HepG2 (cell line): ENCODE results near the gene FAM222A. TPM values are rescaled to one million over a fixed set of nuclear protein-coding genes. Genes with fewer than 3 reads are reported as not detected.

ENCODE experiments used
- ATAC-seq: fragments of 200-7000 bp; cut with Tn5 transposase; 3 replicates; pipeline ENCODE4 v1.9.1; 2020; ENCODE audit warnings: mild to moderate bottlenecking, moderate library complexity
- BruUV-seq: library from RNA; stranded (reverse); fragments of 400-500 nt; replicated peaks from 2 replicates; lab custom pipeline; 2021; lab: Mats Ljungman, UMichigan
- CTCF ChIA-PET: fragments of 300-600 bp; formaldehyde crosslinking; extraction: SDS; loops from one replicate; lab custom pipeline; 2021; ENCODE audit warnings: low total read pairs, inconsistent platforms, low intra/inter-chr PET ratio; lab: Yijun Ruan, JAX
- POLR2A ChIA-PET: fragments of 350-600 bp; sonication (Branson Sonifier 250); formaldehyde crosslinking; loops from one replicate; lab custom pipeline; 2020; ENCODE audit warnings: antibody characterized with exemption, inconsistent platforms; lab: Yijun Ruan, JAX
- DNase-seq: peaks from one replicate; pipeline ENCODE4 v3.0.0-alpha.2; 2015; ENCODE audit warnings: low spot score
- FAIRE-seq: peaks from 3 replicates; lab custom pipeline; 2011; peaks lifted over from hg19 to GRCh38; lab: Jason Lieb, UNC
- H2AFZ ChIP-seq: one replicate; pipeline ENCODE4 v1.6.1; 2011; ENCODE audit warnings: low read length, inconsistent platforms
- H3K27ac ChIP-seq: fragments of 300-600 bp; 3 replicates; pipeline ENCODE4 v1.8.0; 2011; ENCODE audit warnings: mixed run types, mild to moderate bottlenecking, mixed read lengths, low read length, inconsistent platforms; ENCODE audit not compliant: insufficient read depth; ENCODE audit errors: extremely low read length
- H3K27me3 ChIP-seq, 2 experiments: fragments of 200-600 bp in 1 of 2; 2 replicates in 1 of 2; 3 replicates in 1 of 2; pipeline versions ENCODE4 v1.6.0 to v1.8.0; 2011; ENCODE audit warnings: low read length in 2 of 2, mild to moderate bottlenecking in 2 of 2, moderate library complexity in 2 of 2, inconsistent platforms in 1 of 2; ENCODE audit not compliant: insufficient read depth in 2 of 2, control insufficient read depth in 1 of 2
- H3K36me3 ChIP-seq, 2 experiments: fragments of 200-600 bp in 1 of 2; replicated peaks in 1 of 2; 2 replicates in 1 of 2; 3 replicates in 1 of 2; pipeline versions ENCODE4 v1.5.1 to v1.8.0; 2011; ENCODE audit warnings: low read length in 2 of 2, inconsistent platforms in 1 of 2; ENCODE audit not compliant: insufficient read depth in 2 of 2, control insufficient read depth in 1 of 2
- H3K4me1 ChIP-seq: 2 replicates; pipeline ENCODE4 v1.5.1; 2012; ENCODE audit warnings: low read length, inconsistent platforms; ENCODE audit not compliant: insufficient read depth
- H3K4me2 ChIP-seq: 2 replicates; pipeline ENCODE4 v1.6.0; 2011; ENCODE audit warnings: low read depth, low read length, inconsistent platforms
- H3K4me3 ChIP-seq, 3 experiments: fragments of 200-600 bp in 1 of 3; sonication (generic), shearing (Covaris generic) in 1 of 3; replicated peaks in 1 of 3; 2 replicates each; pipeline ENCODE4 v1.5.1; 2011 to 2016; ENCODE audit warnings: low read length in 3 of 3, inconsistent platforms in 2 of 3, low read depth in 2 of 3, mild to moderate bottlenecking in 2 of 3, control low read depth in 1 of 3, mixed read lengths in 1 of 3; ENCODE audit not compliant: insufficient read depth in 1 of 3
- H3K79me2 ChIP-seq: one replicate; pipeline ENCODE4 v1.6.1; 2011; ENCODE audit warnings: low read length, inconsistent platforms; ENCODE audit not compliant: insufficient read depth
- H3K9ac ChIP-seq: 2 replicates; pipeline ENCODE4 v1.6.0; 2011; ENCODE audit warnings: mild to moderate bottlenecking, low read depth, low read length, inconsistent platforms; ENCODE audit not compliant: insufficient read depth
- H3K9me3 ChIP-seq: 2 replicates; pipeline ENCODE4 v1.5.1; 2012; ENCODE audit warnings: mild to moderate bottlenecking, low read length
- H4K20me1 ChIP-seq: 2 replicates; pipeline ENCODE4 v1.6.0; 2011; ENCODE audit warnings: inconsistent platforms, mild to moderate bottlenecking, low read length, moderate library complexity; ENCODE audit not compliant: insufficient read depth
- AGO2 ChIP-seq: fragments of 200-400 bp; formaldehyde crosslinking; optimal IDR thresholded peaks from 2 replicates; pipeline ENCODE3; 2017; ENCODE audit warnings: mild to moderate bottlenecking, low read depth, low read length, moderate library complexity
- ARNT ChIP-seq: fragments of 450-650 bp; IDR thresholded peaks from 2 replicates; pipeline ENCODE4 v1.6.1; 2017
- ASH2L ChIP-seq: fragments of 300-600, 200-600 bp; sonication (generic); IDR thresholded peaks from 2 replicates; pipeline ENCODE4 v1.7.0; 2017; ENCODE audit warnings: low read depth, mild to moderate bottlenecking, moderate library complexity, mixed read lengths, low read length; ENCODE audit not compliant: insufficient read length
- CHD2 ChIP-seq: IDR thresholded peaks from 2 replicates; pipeline ENCODE4 v1.6.1; 2011; ENCODE audit warnings: low read depth, low read length, improper control_type of control experiment
- CREBL2 ChIP-seq: sonication (generic); formaldehyde crosslinking; IDR thresholded peaks from 2 replicates; pipeline ENCODE4 v1.8.1; 2023; ENCODE audit warnings: missing genetic modification reagents, mild to moderate bottlenecking, borderline replicate concordance
- DNMT1 ChIP-seq: sonication (generic); formaldehyde crosslinking; IDR thresholded peaks from 2 replicates; pipeline ENCODE4 v1.5.1; 2020; ENCODE audit warnings: mild to moderate bottlenecking, missing genetic modification reagents
- HDAC2 ChIP-seq: sonication (generic); formaldehyde crosslinking; IDR thresholded peaks from 2 replicates; pipeline ENCODE4 v1.4.0; 2020; ENCODE audit warnings: missing genetic modification reagents
- KLF12 ChIP-seq: sonication (generic); formaldehyde crosslinking; IDR thresholded peaks from 2 replicates; pipeline ENCODE4 v1.4.0; 2020; ENCODE audit warnings: missing genetic modification reagents, borderline replicate concordance
- RXRA ChIP-seq: sonication (generic); formaldehyde crosslinking; IDR thresholded peaks from 2 replicates; pipeline ENCODE4 v1.5.1; 2020; ENCODE audit warnings: missing genetic modification reagents
- ZBTB40 ChIP-seq, 2 experiments: fragments of 450-650 bp in 1 of 2; sonication (generic) in 1 of 2; formaldehyde crosslinking in 1 of 2; IDR thresholded peaks; 2 replicates each; pipeline versions ENCODE4 v1.6.1 to v1.8.0; 2016 to 2022; ENCODE audit warnings: antibody characterized with exemption in 1 of 2, mild to moderate bottlenecking in 1 of 2, missing genetic modification reagents in 1 of 2
- ZFP41 ChIP-seq: sonication (generic); formaldehyde crosslinking; IDR thresholded peaks from 2 replicates; pipeline ENCODE4 v1.4.0; 2020; ENCODE audit warnings: mild to moderate bottlenecking, missing genetic modification reagents, borderline replicate concordance
- ZKSCAN8 ChIP-seq: IDR thresholded peaks from 2 replicates; pipeline ENCODE4 v1.6.1; 2016; ENCODE audit warnings: borderline replicate concordance, missing genetic modification reagents, missing compliant biosample characterization
- ZNF451 ChIP-seq: sonication (generic); formaldehyde crosslinking; IDR thresholded peaks from 2 replicates; pipeline ENCODE4 v1.5.0; 2020; ENCODE audit warnings: mild to moderate bottlenecking, missing genetic modification reagents
- ZNF674 ChIP-seq: sonication (generic); formaldehyde crosslinking; IDR thresholded peaks from 2 replicates; pipeline ENCODE4 v1.5.0; 2020; ENCODE audit warnings: low read depth, mild to moderate bottlenecking, missing genetic modification reagents
- WGBS: methylation state at CpG from one replicate; pipeline ENCODE4 v1.1.6; 2017; ENCODE audit warnings: low lambda C conversion rate; 5-methylcytosine and 5-hydroxymethylcytosine counted together
- in situ Hi-C: cut with HindIII; loops from 2 replicates; pipeline ENCODE4 v1.10.0; 2017; ENCODE audit warnings: low pct_unique_long_range_greater_than_20kb; ENCODE audit not compliant: extremely low pct_ligation_motif_present
- intact Hi-C: fragments of 100-400 bp; cut with micrococcal nuclease; formaldehyde crosslinking; loops from one replicate; pipeline ENCODE4 v1.10.0; 2022; ENCODE audit not compliant: unreplicated experiment
- polyA plus RNA-seq, 8 experiments: library from polyadenylated mRNA; depleted of rRNA in 3 of 8; stranded (reverse) in 7 of 8; unstranded in 1 of 8; fragments of >200 nt; fragmentation: Illumina TruSeq in 4 of 8; extraction: Trizol in 4 of 8; gene quantifications; 2 replicates each; pipeline versions ENCODE4 v1.2.1 to v1.2.3, GENCODE V29; 2011 to 2016; ENCODE audit warnings: low read depth in 4 of 8, missing spikeins in 1 of 8, mixed read lengths in 1 of 8; ENCODE audit not compliant: insufficient read depth in 1 of 8
- total RNA-seq, 5 experiments: library from RNA; depleted of rRNA; stranded (reverse); fragments of >200 nt; fragmentation: Illumina TruSeq; extraction: Trizol; gene quantifications; 2 replicates each; pipeline ENCODE4 v1.2.3, GENCODE V29; 2016; ENCODE audit warnings: low read depth in 1 of 5

Gene FAM222A
- total and polyA plus RNA-seq, 2 of the 13 experiments (the other 11 are each of a cell fraction or from before 2014, with no cell fraction given) = 2.7 to 9.6 TPM

- TF ChIP-seq AGO2 (no peak), RXRA (no peak), ASH2L (no peak), ZNF674 (no peak), KLF12 (CRISPR knock-in tag) (no peak)
Observed at GRCh38 chr12:109800536-109800935, 86.9 kb downstream of the FAM222A start (continued).

GRCh38 chr12:109802828-109803227 is 89.2 kb downstream of the FAM222A start:
- ChIA-PET POLR2A (no interaction called here), CTCF (interaction anchor here (4.3 kb wide), 1 partner anchor 42 kb away, joined by 61 read pairs; no protein-coding TSS in a partner anchor)
- WGBS = 71% methylated on average over 10 of the region's 15 CpGs
- H3K4me1 ChIP-seq = peaks cover 5% of the 10 kb centered on the region; the same call in 1 of the 2 replicates
- ATAC-seq (no peak), DNase-seq (no peak), FAIRE-seq (no peak)
- H4K20me1 ChIP-seq = 0 out of 2 replicates have a peak, but pooled peaks cover 3% of the 10 kb centered on the region
- H3K27me3 ChIP-seq = no peaks in the 10 kb centered on the region
- no peak overlapping the region for H3K9ac ChIP-seq
- H3K9me3 ChIP-seq = no peaks in the 10 kb centered on the region
- H3K4me2 ChIP-seq = no peak overlapping the region
- no TSS peak for BruUV-seq
- H3K79me2 ChIP-seq = no peaks in the 10 kb centered on the region
- intact Hi-C loops = no loop called here
- no peak overlapping the region for H3K4me3 ChIP-seq
- H3K36me3 ChIP-seq = no peaks in the 10 kb centered on the region
- no peak overlapping the region for H3K27ac ChIP-seq
- no peak overlapping the region for H2AFZ ChIP-seq
- in situ Hi-C loops = loop anchor here (5.0 kb wide), 1 partner anchor 39 kb away; no protein-coding TSS in a partner anchor
- TF ChIP-seq CREBL2 (CRISPR knock-in tag) (no peak), CHD2 (no peak), ZKSCAN8 (CRISPR knock-in tag) (no peak), HDAC2 (no peak), ZFP41 (CRISPR knock-in tag) (no peak), ZBTB40 (IDR thresholded peaks at IDR 0.05) (no peak), ZBTB40 (CRISPR knock-in tag; IDR thresholded peaks at IDR 0.05) (no peak), ZNF451 (CRISPR knock-in tag) (no peak), ARNT (no peak), DNMT1 (CRISPR knock-in tag) (no peak)
